Measurements from ENCODE around the gene CCM2L. TPM values are rescaled to one million over a fixed set of nuclear protein-coding genes. Genes with fewer than 3 reads are reported as not detected.

The CCM2L gene
- total and polyA plus RNA-seq, 9 of the 15 experiments (the other 6 are each of a cell fraction or from before 2014, with no cell fraction given), result 0.04 TPM; not detected in 8

- TF ChIP-seq ZNF12 (CRISPR knock-in tag; IDR thresholded peaks at IDR 0.05) (no peak), TAF7 (tag; IDR thresholded peaks at IDR 0.05) (0 out of 2 replicates have a peak, but pooled peaks have one; percentile 16), NR4A1 (CRISPR knock-in tag; IDR thresholded peaks at IDR 0.05) (no peak), NR4A1 (tag; IDR thresholded peaks at IDR 0.05) (peak; percentile 88), ZNF740 (CRISPR knock-in tag; IDR thresholded peaks at IDR 0.05) (no peak), ZNF740 (tag; IDR thresholded peaks at IDR 0.05) (peak in 1 of 2 experiments; percentile 88; a peak in 2 of 4 replicates), CBFB (CRISPR knock-in tag; IDR thresholded peaks at IDR 0.05) (no peak), ZNF175 (CRISPR knock-in tag; IDR thresholded peaks at IDR 0.05; ENCODE audit: low read depth) (peak; percentile 50; the same call in 1 of the 2 replicates), NR2C2 (CRISPR knock-in tag; IDR thresholded peaks at IDR 0.05) (no peak), NR2C2 (tag; IDR thresholded peaks at IDR 0.05) (no peak), ZNF583 (CRISPR knock-in tag; IDR thresholded peaks at IDR 0.05) (peak; percentile 79), E2F8 (IDR thresholded peaks at IDR 0.05; ENCODE audit: low read depth, partially characterized antibody) (no peak), ZNF780A (CRISPR knock-in tag; IDR thresholded peaks at IDR 0.05) (no peak), ZNF41 (CRISPR knock-in tag; conservative IDR thresholded peaks at IDR 0.05) (no peak; the same call in 1 of the 2 replicates), CBX3 (IDR thresholded peaks at IDR 0.05; ENCODE audit: borderline replicate concordance in 1 of 2, low read length in 2 of 2) (no peak), ZFP91 (CRISPR knock-in tag; IDR thresholded peaks at IDR 0.05) (no peak), THRAP3 (IDR thresholded peaks at IDR 0.05; ENCODE audit: borderline replicate concordance) (no peak), ZNF449 (CRISPR knock-in tag; IDR thresholded peaks at IDR 0.05) (0 out of 2 replicates have a peak, but pooled peaks have one; percentile 65), ARNT (IDR thresholded peaks at IDR 0.05) (no peak), DLX4 (CRISPR knock-in tag; IDR thresholded peaks at IDR 0.05) (no peak), ZNF644 (tag; IDR thresholded peaks at IDR 0.05; ENCODE audit: low read depth) (no peak), HDAC6 (IDR thresholded peaks at IDR 0.05; ENCODE audit: low read depth, low read length) (no peak), FOXP1 (CRISPR knock-in tag; IDR thresholded peaks at IDR 0.05) (no peak)
These were observed 4.2 kb upstream of the CCM2L start (continued) for GRCh38 chr20:32006053-32006452.

Data from K562 (cell line).